K562 (cell line): ENCODE results near the gene ZDHHC16. TPM values are rescaled to one million over a fixed set of nuclear protein-coding genes. Genes with fewer than 3 reads are reported as not detected.

Source experiments
- ATAC-seq: fragments of 200-7000 bp; cut with Tn5 transposase; 3 replicates; pipeline ENCODE4 v1.9.1; 2020; ENCODE audit warnings: moderate library complexity
- BruUV-seq: library from RNA; stranded (reverse); fragments of 400-500 nt; replicated peaks from 2 replicates; lab custom pipeline; 2021; lab: Mats Ljungman, UMichigan
- CTCF ChIA-PET: fragments of 300-600 bp; formaldehyde crosslinking; extraction: SDS; loops from one replicate; lab custom pipeline; 2021; ENCODE audit warnings: low intra/inter-chr PET ratio; lab: Yijun Ruan, JAX
- POLR2A ChIA-PET: fragments of 300-600, 350-650 bp; sonication (Branson Sonifier 250); formaldehyde crosslinking; extraction: SDS; loops from one replicate; lab custom pipeline; 2021; ENCODE audit warnings: antibody characterized with exemption, inconsistent platforms; lab: Yijun Ruan, JAX
- DNase-seq, 4 experiments: peaks; one replicate each; pipeline versions ENCODE4 v3.0.0 to v3.0.0-alpha.2; 2011 to 2018; ENCODE audit warnings: low spot score in 3 of 4, mixed read lengths in 3 of 4; ENCODE audit errors: extremely low read depth in 1 of 4
- FAIRE-seq: peaks from 2 replicates; lab custom pipeline; 2011; peaks lifted over from hg19 to GRCh38; lab: Jason Lieb, UNC
- H2AFZ ChIP-seq: 2 replicates; pipeline ENCODE4 v1.6.0; 2011; ENCODE audit warnings: low read depth, low read length, control low read depth, inconsistent platforms
- H3K27ac ChIP-seq: fragments of 200-600 bp; 3 replicates; pipeline ENCODE4 v1.8.0; 2011; ENCODE audit warnings: low read depth, mild to moderate bottlenecking, control low read depth, inconsistent platforms, low read length, moderate library complexity, mixed read lengths; ENCODE audit errors: extremely low read depth
- H3K27me3 ChIP-seq, 2 experiments: fragments of 300-600 bp in 1 of 2; 2 replicates in 1 of 2; 3 replicates in 1 of 2; pipeline versions ENCODE4 v1.6.0 to v1.8.0; 2011; ENCODE audit warnings: inconsistent platforms in 2 of 2, low read length in 2 of 2, mild to moderate bottlenecking in 1 of 2, mixed read lengths in 1 of 2, moderate library complexity in 1 of 2; ENCODE audit not compliant: control insufficient read depth in 2 of 2, insufficient read depth in 2 of 2
- H3K36me3 ChIP-seq: fragments of 300-600 bp; 3 replicates; pipeline ENCODE4 v1.8.0; 2011; ENCODE audit warnings: mild to moderate bottlenecking, low read length, inconsistent platforms; ENCODE audit not compliant: control insufficient read depth, insufficient read depth
- H3K4me1 ChIP-seq, 2 experiments: fragments of 200-600 bp in 1 of 2; replicated peaks in 1 of 2; 2 replicates in 1 of 2; 3 replicates in 1 of 2; pipeline versions ENCODE4 v1.5.1 to v1.8.0; 2011; ENCODE audit warnings: inconsistent platforms in 2 of 2, low read length in 2 of 2, mild to moderate bottlenecking in 1 of 2, mixed read lengths in 1 of 2, moderate library complexity in 1 of 2; ENCODE audit not compliant: control insufficient read depth in 2 of 2, insufficient read depth in 2 of 2
- H3K4me2 ChIP-seq: 2 replicates; pipeline ENCODE4 v1.6.1; 2011; ENCODE audit warnings: low read length, control low read depth, inconsistent platforms, mixed read lengths; ENCODE audit not compliant: insufficient read depth
- H3K4me3 ChIP-seq: fragments of 200-600 bp; sonication (generic), shearing (Covaris generic); 2 replicates; pipeline ENCODE4 v1.5.1; 2016; ENCODE audit warnings: control low read depth, inconsistent platforms
- H3K79me2 ChIP-seq: fragments of 200-600 bp; 3 replicates; pipeline ENCODE4 v1.8.0; 2011; ENCODE audit warnings: low read length, inconsistent platforms; ENCODE audit not compliant: control insufficient read depth, insufficient read depth
- H3K9ac ChIP-seq, 2 experiments: 2 replicates each; pipeline versions ENCODE4 v1.6.0 to v1.6.1; 2011; ENCODE audit warnings: low read depth in 2 of 2, low read length in 2 of 2, control low read depth in 1 of 2, inconsistent platforms in 1 of 2, mild to moderate bottlenecking in 1 of 2, mixed read lengths in 1 of 2; ENCODE audit not compliant: insufficient read depth in 1 of 2
- H3K9me1 ChIP-seq: one replicate; pipeline ENCODE4 v1.6.0; 2011; ENCODE audit warnings: inconsistent platforms, mild to moderate bottlenecking, low read length, moderate library complexity; ENCODE audit not compliant: control insufficient read depth, insufficient read depth
- H3K9me3 ChIP-seq: replicated peaks from 2 replicates; pipeline ENCODE4 v1.5.1; 2011; ENCODE audit warnings: low read depth, low read length, inconsistent platforms; ENCODE audit not compliant: control insufficient read depth, insufficient read depth
- H4K20me1 ChIP-seq: replicated peaks from 2 replicates; pipeline ENCODE4 v1.6.1; 2011; ENCODE audit warnings: low read length, inconsistent platforms, mixed read lengths; ENCODE audit not compliant: control insufficient read depth, insufficient read depth
- CAMTA2 ChIP-seq: fragments of 250-450 bp; sonication (Bioruptor Pico); conservative IDR thresholded peaks from 2 replicates; pipeline ENCODE4 v1.5.1; 2022
- CREM ChIP-seq: IDR thresholded peaks from 2 replicates; pipeline ENCODE4 v1.6.1; 2014; ENCODE audit warnings: antibody characterized with exemption, low read depth
- MAFK ChIP-seq: IDR thresholded peaks from 2 replicates; pipeline ENCODE4 v1.6.1; 2011; ENCODE audit warnings: low read length, improper control_type of control experiment
- MTA1 ChIP-seq: fragments of 450-650 bp; IDR thresholded peaks from 2 replicates; pipeline ENCODE4 v1.6.1; 2017; ENCODE audit warnings: borderline replicate concordance
- NFATC3 ChIP-seq: fragments of 450-650 bp; IDR thresholded peaks from 2 replicates; pipeline ENCODE4 v1.6.1; 2017; ENCODE audit warnings: mild to moderate bottlenecking
- POLR2AphosphoS2 ChIP-seq: IDR thresholded peaks from 2 replicates; pipeline ENCODE4 v1.6.1; 2012; ENCODE audit warnings: low read length, improper control_type of control experiment
- PRPF4 ChIP-seq: fragments of 200-400 bp; formaldehyde crosslinking; IDR thresholded peaks from one replicate; pipeline ENCODE4 v1.6.1; 2017; ENCODE audit warnings: low read length, low read depth, mild to moderate bottlenecking; ENCODE audit not compliant: insufficient read depth, poor library complexity, severe bottlenecking
- PURB ChIP-seq: sonication (generic); formaldehyde crosslinking; IDR thresholded peaks from 2 replicates; pipeline ENCODE4 v1.9.0; 2021; ENCODE audit warnings: low read depth, mild to moderate bottlenecking, missing genetic modification reagents
- RAD21 ChIP-seq, 2 experiments: fragments of 250-450 bp in 1 of 2; fragments of 450-650 bp in 1 of 2; sonication (Bioruptor Pico) in 1 of 2; formaldehyde crosslinking in 1 of 2; IDR thresholded peaks in 1 of 2; conservative IDR thresholded peaks in 1 of 2; 2 replicates each; pipeline versions ENCODE4 v1.4.0 to v1.8.0; 2020 to 2022; ENCODE audit warnings: mild to moderate bottlenecking in 2 of 2, moderate library complexity in 1 of 2
- RBFOX2 ChIP-seq: fragments of 200-400 bp; formaldehyde crosslinking; IDR thresholded peaks from 2 replicates; pipeline ENCODE4 v1.6.1; 2017; ENCODE audit warnings: low read depth, mild to moderate bottlenecking, low read length, moderate library complexity
- TCF7L2 ChIP-seq: fragments of 150-350 bp; IDR thresholded peaks from 2 replicates; pipeline ENCODE4 v1.6.1; 2016; ENCODE audit warnings: low read depth, mild to moderate bottlenecking, low read length, moderate library complexity
- TOE1 ChIP-seq, 2 experiments: fragments of 450-650 bp in 1 of 2; sonication (generic) in 1 of 2; formaldehyde crosslinking in 1 of 2; IDR thresholded peaks; 2 replicates each; pipeline versions ENCODE4 v1.7.1 to v1.8.0; 2016 to 2022; ENCODE audit warnings: borderline replicate concordance in 2 of 2, mild to moderate bottlenecking in 2 of 2, antibody characterized with exemption in 1 of 2, inconsistent platforms in 1 of 2, low read depth in 1 of 2, missing genetic modification reagents in 1 of 2, moderate library complexity in 1 of 2
- ZFP1 ChIP-seq: fragments of 450-650 bp; formaldehyde crosslinking; IDR thresholded peaks from 2 replicates; pipeline ENCODE4 v1.4.0; 2020; ENCODE audit warnings: mild to moderate bottlenecking, mixed read lengths
- ZNF431 ChIP-seq: sonication (generic); formaldehyde crosslinking; IDR thresholded peaks from 2 replicates; pipeline ENCODE4 v1.8.0; 2022; ENCODE audit warnings: mild to moderate bottlenecking, missing genetic modification reagents
- in situ Hi-C: fragments of 300-500 bp; cut with MboI; formaldehyde crosslinking; loops from 4 replicates; pipeline ENCODE4 v1.15.0; 2018; ENCODE audit warnings: inconsistent platforms, mixed read lengths
- intact Hi-C: fragments of 100-400 bp; cut with micrococcal nuclease; formaldehyde crosslinking; loops from 2 replicates; pipeline ENCODE4 v1.14.2; 2022
- polyA plus RNA-seq, 8 experiments: library from polyadenylated mRNA; depleted of rRNA in 4 of 8; stranded (reverse) in 5 of 8; unstranded in 3 of 8; fragments of >200 nt; fragmentation: Nextera tagmentation in 2 of 8; fragmentation: Illumina TruSeq in 1 of 8; extraction: Ambion mirVana in 2 of 8; extraction: Trizol in 1 of 8; gene quantifications; 2 replicates each; pipeline versions ENCODE4 v1.2.1 to v1.2.3, GENCODE V29; 2011 to 2014; ENCODE audit warnings: inconsistent platforms in 1 of 8, missing spikeins in 1 of 8
- total RNA-seq, 7 experiments: library from RNA; depleted of rRNA in 6 of 7; stranded (reverse); fragments of >200 nt in 6 of 7; fragmentation: Illumina TruSeq in 2 of 7; extraction: Trizol in 2 of 7; gene quantifications; 2 replicates each; pipeline versions ENCODE4 v1.2.1 to v1.2.3, GENCODE V29; 2011 to 2021; ENCODE audit warnings: low replicate concordance in 1 of 7
- TF ChIP-seq, protein P1 (sequence below): fragments of 250-450 bp; sonication (Bioruptor Pico); IDR thresholded peaks from 2 replicates; pipeline ENCODE4 v1.4.0; 2020; ENCODE audit warnings: mild to moderate bottlenecking, moderate library complexity
- TF ChIP-seq, protein P2 (sequence below): fragments of 150-350 bp; IDR thresholded peaks from 2 replicates; pipeline ENCODE4 v1.6.1; 2014; ENCODE audit warnings: low read depth, mild to moderate bottlenecking, low read length, borderline replicate concordance

The ZDHHC16 gene
- total and polyA plus RNA-seq, 9 of the 15 experiments (the other 6 are each of a cell fraction or from before 2014, with no cell fraction given), result 12.5 to 33.8 (median 21.3) TPM

DNA sequence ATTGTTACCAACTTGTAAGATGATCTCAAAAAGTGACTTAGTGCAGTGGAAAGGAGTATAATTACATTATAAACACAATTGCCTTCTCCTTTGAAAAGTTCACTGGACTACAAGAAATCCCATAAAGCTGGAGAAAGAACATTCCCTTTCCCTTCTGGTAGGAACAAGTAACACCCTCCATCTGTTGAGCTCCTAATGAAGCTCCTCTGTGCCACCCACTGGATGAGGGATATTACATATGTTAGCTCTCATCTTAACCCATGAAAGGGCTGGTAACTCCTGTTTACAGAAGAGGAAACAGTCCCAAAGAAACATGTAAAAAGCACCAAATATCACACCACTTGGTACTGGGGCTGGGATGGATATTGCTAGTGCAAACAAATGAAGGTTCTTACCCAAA lies 11.9 kb upstream of the ZDHHC16 start:
- no peak for FAIRE-seq
- TF ChIP-seq, protein P1, sequence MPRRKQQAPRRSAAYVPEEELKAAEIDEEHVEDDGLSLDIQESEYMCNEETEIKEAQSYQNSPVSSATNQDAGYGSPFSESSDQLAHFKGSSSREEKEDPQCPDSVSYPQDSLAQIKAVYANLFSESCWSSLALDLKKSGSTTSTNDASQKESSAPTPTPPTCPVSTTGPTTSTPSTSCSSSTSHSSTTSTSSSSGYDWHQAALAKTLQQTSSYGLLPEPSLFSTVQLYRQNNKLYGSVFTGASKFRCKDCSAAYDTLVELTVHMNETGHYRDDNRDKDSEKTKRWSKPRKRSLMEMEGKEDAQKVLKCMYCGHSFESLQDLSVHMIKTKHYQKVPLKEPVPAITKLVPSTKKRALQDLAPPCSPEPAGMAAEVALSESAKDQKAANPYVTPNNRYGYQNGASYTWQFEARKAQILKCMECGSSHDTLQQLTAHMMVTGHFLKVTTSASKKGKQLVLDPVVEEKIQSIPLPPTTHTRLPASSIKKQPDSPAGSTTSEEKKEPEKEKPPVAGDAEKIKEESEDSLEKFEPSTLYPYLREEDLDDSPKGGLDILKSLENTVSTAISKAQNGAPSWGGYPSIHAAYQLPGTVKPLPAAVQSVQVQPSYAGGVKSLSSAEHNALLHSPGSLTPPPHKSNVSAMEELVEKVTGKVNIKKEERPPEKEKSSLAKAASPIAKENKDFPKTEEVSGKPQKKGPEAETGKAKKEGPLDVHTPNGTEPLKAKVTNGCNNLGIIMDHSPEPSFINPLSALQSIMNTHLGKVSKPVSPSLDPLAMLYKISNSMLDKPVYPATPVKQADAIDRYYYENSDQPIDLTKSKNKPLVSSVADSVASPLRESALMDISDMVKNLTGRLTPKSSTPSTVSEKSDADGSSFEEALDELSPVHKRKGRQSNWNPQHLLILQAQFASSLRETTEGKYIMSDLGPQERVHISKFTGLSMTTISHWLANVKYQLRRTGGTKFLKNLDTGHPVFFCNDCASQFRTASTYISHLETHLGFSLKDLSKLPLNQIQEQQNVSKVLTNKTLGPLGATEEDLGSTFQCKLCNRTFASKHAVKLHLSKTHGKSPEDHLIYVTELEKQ (CRISPR knock-in tag), result no peak
- TF ChIP-seq MTA1, result no peak
- no peak for TF ChIP-seq CAMTA2 (CRISPR knock-in tag)
- TF ChIP-seq, protein P2, sequence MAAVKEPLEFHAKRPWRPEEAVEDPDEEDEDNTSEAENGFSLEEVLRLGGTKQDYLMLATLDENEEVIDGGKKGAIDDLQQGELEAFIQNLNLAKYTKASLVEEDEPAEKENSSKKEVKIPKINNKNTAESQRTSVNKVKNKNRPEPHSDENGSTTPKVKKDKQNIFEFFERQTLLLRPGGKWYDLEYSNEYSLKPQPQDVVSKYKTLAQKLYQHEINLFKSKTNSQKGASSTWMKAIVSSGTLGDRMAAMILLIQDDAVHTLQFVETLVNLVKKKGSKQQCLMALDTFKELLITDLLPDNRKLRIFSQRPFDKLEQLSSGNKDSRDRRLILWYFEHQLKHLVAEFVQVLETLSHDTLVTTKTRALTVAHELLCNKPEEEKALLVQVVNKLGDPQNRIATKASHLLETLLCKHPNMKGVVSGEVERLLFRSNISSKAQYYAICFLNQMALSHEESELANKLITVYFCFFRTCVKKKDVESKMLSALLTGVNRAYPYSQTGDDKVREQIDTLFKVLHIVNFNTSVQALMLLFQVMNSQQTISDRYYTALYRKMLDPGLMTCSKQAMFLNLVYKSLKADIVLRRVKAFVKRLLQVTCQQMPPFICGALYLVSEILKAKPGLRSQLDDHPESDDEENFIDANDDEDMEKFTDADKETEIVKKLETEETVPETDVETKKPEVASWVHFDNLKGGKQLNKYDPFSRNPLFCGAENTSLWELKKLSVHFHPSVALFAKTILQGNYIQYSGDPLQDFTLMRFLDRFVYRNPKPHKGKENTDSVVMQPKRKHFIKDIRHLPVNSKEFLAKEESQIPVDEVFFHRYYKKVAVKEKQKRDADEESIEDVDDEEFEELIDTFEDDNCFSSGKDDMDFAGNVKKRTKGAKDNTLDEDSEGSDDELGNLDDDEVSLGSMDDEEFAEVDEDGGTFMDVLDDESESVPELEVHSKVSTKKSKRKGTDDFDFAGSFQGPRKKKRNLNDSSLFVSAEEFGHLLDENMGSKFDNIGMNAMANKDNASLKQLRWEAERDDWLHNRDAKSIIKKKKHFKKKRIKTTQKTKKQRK, result no peak
- TF ChIP-seq MAFK, result no peak
- TF ChIP-seq PRPF4, result no peak
- TF ChIP-seq TCF7L2, result no peak
- no peak for TF ChIP-seq ZFP1
- TF ChIP-seq RBFOX2, result no peak
- no peak for TF ChIP-seq PURB (CRISPR knock-in tag)
- 0 out of 2 replicates have a peak, but pooled peaks have one; percentile 90 for TF ChIP-seq POLR2AphosphoS2
- TF ChIP-seq TOE1 (IDR thresholded peaks at IDR 0.05; ENCODE audit: borderline replicate concordance), result no peak
- TF ChIP-seq TOE1 (CRISPR knock-in tag; IDR thresholded peaks at IDR 0.05; ENCODE audit: borderline replicate concordance, low read depth), result no peak
- no peak for TF ChIP-seq ZNF431 (CRISPR knock-in tag)
- TF ChIP-seq RAD21 (CRISPR knock-in tag; conservative IDR thresholded peaks at IDR 0.05 in 1 of 2, IDR thresholded peaks at IDR 0.05 in 1 of 2), result peak in 1 of 2 experiments; percentile 13; a peak in 1 of 4 replicates
- no peak for TF ChIP-seq NFATC3
- no peak for TF ChIP-seq CREM

More for the DNA sequence above, 11.9 kb upstream of the ZDHHC16 start:
- Histone ChIP-seq H3K9me1 (no peaks in the 10 kb centered on the region), H3K4me3 (no peak overlapping the region), H3K9ac (no peak overlapping the region), H3K27ac (no peak overlapping the region), H3K27me3 (no peaks in the 10 kb centered on the region), H3K79me2 (peaks cover 16% of the 10 kb centered on the region), H3K9me3 (no peaks in the 10 kb centered on the region), H3K36me3 (peaks cover 70% of the 10 kb centered on the region), H3K4me2 (no peak overlapping the region), H2AFZ (no peak overlapping the region), H4K20me1 (0 out of 2 replicates have a peak, but pooled peaks cover 8% of the 10 kb centered on the region), H3K4me1 (peaks cover 2 to 4% of the 10 kb centered on the region in 2 experiments; a peak in 2 of 5 replicates)
- BruUV-seq, result no TSS peak
- peak; percentile 68 for ATAC-seq
- in situ Hi-C loops (no loop called here), intact Hi-C loops (no loop called here)
- CTCF ChIA-PET, result no interaction called here
- POLR2A ChIA-PET, result interaction anchor here (0.6 to 1.6 kb wide), 4 partner anchors 9 to 33 kb away, joined by 3 to 5 read pairs (median 3); partner anchors contain the start of gene RRP12
- no peak for DNase-seq
